GM12878 (cell line): Measurements from ENCODE around the gene SLC5A6. TPM values are rescaled to one million over a fixed set of nuclear protein-coding genes. Genes with fewer than 3 reads are reported as not detected.

ENCODE experiments used
- BHLHE40 ChIP-seq, 2 experiments: fragments of 450-650 bp in 1 of 2; IDR thresholded peaks; 2 replicates each; pipeline ENCODE4 v1.6.1; 2011 to 2017; ENCODE audit warnings: low read depth in 2 of 2, borderline replicate concordance in 1 of 2, improper control_type of control experiment in 1 of 2, low read length in 1 of 2, mild to moderate bottlenecking in 1 of 2
- polyA plus RNA-seq, 11 experiments: library from polyadenylated mRNA; depleted of rRNA in 4 of 11; unstranded in 6 of 11; stranded (reverse) in 5 of 11; fragments of >200 nt; fragmentation: Nextera tagmentation in 4 of 11; fragmentation: Illumina TruSeq in 1 of 11; extraction: Ambion mirVana in 4 of 11; extraction: Trizol in 1 of 11; gene quantifications; 1 replicate in 1 of 11; 2 replicates in 10 of 11; pipeline versions ENCODE4 v1.2.1 to v1.2.3, GENCODE V29; 2011 to 2016; ENCODE audit warnings: inconsistent platforms in 2 of 11, missing spikeins in 2 of 11, low read depth in 1 of 11
- total RNA-seq, 4 experiments: library from RNA; depleted of rRNA in 3 of 4; stranded (reverse); fragments of >200 nt in 3 of 4; fragmentation: Illumina TruSeq in 1 of 4; extraction: Trizol in 1 of 4; gene quantifications; 2 replicates each; pipeline versions ENCODE4 v1.2.1 to v1.2.3, GENCODE V29; 2013 to 2021
- TF ChIP-seq, protein P1 (sequence below): fragments of 450-650 bp; IDR thresholded peaks from 2 replicates; pipeline ENCODE4 v1.6.1; 2017; ENCODE audit warnings: low read depth, mild to moderate bottlenecking, moderate library complexity
- TF ChIP-seq, protein P2 (sequence below): fragments of 450-650 bp; IDR thresholded peaks from 2 replicates; pipeline ENCODE4 v1.6.1; 2018; ENCODE audit warnings: mild to moderate bottlenecking, low read depth, moderate library complexity; ENCODE audit not compliant: partially characterized antibody
- TF ChIP-seq, protein P3 (sequence below): fragments of 450-650 bp; IDR thresholded peaks from 2 replicates; pipeline ENCODE4 v1.6.1; 2018; ENCODE audit warnings: borderline replicate concordance, mild to moderate bottlenecking; ENCODE audit not compliant: partially characterized antibody

The SLC5A6 gene
- total and polyA plus RNA-seq, 10 of the 15 experiments (the other 5 are each of a cell fraction or from before 2014, with no cell fraction given) = 13.1 to 101 (median 55.3) TPM

DNA sequence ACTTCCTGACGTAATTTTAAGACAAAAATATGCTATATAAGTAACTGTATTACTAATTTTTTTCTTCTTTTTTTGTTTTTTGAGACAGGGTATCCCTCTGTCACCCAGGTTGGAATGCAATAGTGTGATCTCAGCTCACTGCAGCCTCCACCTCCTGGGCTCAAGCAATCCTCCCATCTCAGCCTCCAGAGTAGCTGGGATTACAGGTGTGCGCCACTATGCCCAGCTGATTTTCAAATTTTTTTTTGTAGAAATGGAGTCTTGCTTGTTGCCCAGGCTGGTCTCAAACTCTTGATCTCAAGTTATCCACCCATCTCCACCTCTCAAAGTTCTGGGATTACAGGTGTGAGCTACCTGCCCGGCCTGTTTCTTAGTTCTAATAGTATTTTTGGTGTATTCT lies 33.6 kb downstream of the SLC5A6 start (continued):
- TF ChIP-seq, protein P1, sequence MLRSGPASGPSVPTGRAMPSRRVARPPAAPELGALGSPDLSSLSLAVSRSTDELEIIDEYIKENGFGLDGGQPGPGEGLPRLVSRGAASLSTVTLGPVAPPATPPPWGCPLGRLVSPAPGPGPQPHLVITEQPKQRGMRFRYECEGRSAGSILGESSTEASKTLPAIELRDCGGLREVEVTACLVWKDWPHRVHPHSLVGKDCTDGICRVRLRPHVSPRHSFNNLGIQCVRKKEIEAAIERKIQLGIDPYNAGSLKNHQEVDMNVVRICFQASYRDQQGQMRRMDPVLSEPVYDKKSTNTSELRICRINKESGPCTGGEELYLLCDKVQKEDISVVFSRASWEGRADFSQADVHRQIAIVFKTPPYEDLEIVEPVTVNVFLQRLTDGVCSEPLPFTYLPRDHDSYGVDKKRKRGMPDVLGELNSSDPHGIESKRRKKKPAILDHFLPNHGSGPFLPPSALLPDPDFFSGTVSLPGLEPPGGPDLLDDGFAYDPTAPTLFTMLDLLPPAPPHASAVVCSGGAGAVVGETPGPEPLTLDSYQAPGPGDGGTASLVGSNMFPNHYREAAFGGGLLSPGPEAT = no peak
- TF ChIP-seq BHLHE40 (IDR thresholded peaks at IDR 0.05; ENCODE audit: borderline replicate concordance in 1 of 2, low read depth in 2 of 2, low read length in 1 of 2) = no peak
- TF ChIP-seq, protein P2, sequence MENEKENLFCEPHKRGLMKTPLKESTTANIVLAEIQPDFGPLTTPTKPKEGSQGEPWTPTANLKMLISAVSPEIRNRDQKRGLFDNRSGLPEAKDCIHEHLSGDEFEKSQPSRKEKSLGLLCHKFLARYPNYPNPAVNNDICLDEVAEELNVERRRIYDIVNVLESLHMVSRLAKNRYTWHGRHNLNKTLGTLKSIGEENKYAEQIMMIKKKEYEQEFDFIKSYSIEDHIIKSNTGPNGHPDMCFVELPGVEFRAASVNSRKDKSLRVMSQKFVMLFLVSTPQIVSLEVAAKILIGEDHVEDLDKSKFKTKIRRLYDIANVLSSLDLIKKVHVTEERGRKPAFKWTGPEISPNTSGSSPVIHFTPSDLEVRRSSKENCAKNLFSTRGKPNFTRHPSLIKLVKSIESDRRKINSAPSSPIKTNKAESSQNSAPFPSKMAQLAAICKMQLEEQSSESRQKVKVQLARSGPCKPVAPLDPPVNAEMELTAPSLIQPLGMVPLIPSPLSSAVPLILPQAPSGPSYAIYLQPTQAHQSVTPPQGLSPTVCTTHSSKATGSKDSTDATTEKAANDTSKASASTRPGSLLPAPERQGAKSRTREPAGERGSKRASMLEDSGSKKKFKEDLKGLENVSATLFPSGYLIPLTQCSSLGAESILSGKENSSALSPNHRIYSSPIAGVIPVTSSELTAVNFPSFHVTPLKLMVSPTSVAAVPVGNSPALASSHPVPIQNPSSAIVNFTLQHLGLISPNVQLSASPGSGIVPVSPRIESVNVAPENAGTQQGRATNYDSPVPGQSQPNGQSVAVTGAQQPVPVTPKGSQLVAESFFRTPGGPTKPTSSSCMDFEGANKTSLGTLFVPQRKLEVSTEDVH = no peak
- TF ChIP-seq, protein P3, sequence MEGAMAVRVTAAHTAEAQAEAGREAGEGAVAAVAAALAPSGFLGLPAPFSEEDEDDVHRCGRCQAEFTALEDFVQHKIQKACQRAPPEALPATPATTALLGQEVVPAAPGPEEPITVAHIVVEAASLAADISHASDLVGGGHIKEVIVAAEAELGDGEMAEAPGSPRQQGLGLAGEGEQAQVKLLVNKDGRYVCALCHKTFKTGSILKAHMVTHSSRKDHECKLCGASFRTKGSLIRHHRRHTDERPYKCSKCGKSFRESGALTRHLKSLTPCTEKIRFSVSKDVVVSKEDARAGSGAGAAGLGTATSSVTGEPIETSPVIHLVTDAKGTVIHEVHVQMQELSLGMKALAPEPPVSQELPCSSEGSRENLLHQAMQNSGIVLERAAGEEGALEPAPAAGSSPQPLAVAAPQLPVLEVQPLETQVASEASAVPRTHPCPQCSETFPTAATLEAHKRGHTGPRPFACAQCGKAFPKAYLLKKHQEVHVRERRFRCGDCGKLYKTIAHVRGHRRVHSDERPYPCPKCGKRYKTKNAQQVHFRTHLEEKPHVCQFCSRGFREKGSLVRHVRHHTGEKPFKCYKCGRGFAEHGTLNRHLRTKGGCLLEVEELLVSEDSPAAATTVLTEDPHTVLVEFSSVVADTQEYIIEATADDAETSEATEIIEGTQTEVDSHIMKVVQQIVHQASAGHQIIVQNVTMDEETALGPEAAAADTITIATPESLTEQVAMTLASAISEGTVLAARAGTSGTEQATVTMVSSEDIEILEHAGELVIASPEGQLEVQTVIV = no peak
